OCI-LY1 (cell line): ENCODE results near the gene MVP.

Experiments used
- H2AFZ ChIP-seq: fragments of 200-600 bp; sonication (generic), shearing (Covaris generic); 2 replicates; pipeline ENCODE4 v1.6.0; 2014; ENCODE audit warnings: antibody characterized with exemption, mild to moderate bottlenecking, low read length
- H3F3A ChIP-seq: fragments of 200-600 bp; sonication (generic), shearing (Covaris generic); 2 replicates; pipeline ENCODE4 v1.6.0; 2014; ENCODE audit warnings: mild to moderate bottlenecking, antibody characterized with exemption, low read length, moderate library complexity; ENCODE audit not compliant: insufficient read depth
- H3K27ac ChIP-seq: fragments of 200-600 bp; sonication (generic); 2 replicates; pipeline ENCODE4 v1.5.1; 2014; ENCODE audit warnings: low read length, mixed run types, mild to moderate bottlenecking, low read depth; ENCODE audit not compliant: poor library complexity, severe bottlenecking
- H3K27me3 ChIP-seq: fragments of 200-600 bp; sonication (generic); 2 replicates; pipeline ENCODE4 v1.6.0; 2014; ENCODE audit warnings: antibody characterized with exemption, mild to moderate bottlenecking, low read length, moderate library complexity; ENCODE audit not compliant: insufficient read depth
- H3K36me3 ChIP-seq: fragments of 200-600 bp; sonication (generic); 2 replicates; pipeline ENCODE4 v1.6.1; 2014; ENCODE audit warnings: mild to moderate bottlenecking, antibody characterized with exemption, low read length, moderate library complexity, mixed read lengths; ENCODE audit not compliant: insufficient read depth
- H3K4me1 ChIP-seq: fragments of 200-600 bp; sonication (generic); 2 replicates; pipeline ENCODE4 v1.5.1; 2014; ENCODE audit warnings: mild to moderate bottlenecking, low read length, moderate library complexity; ENCODE audit not compliant: insufficient read depth, severe bottlenecking
- H3K4me2 ChIP-seq: fragments of 200-600 bp; sonication (generic), shearing (Covaris generic); 2 replicates; pipeline ENCODE4 v1.6.1; 2014; ENCODE audit warnings: low read length
- H3K4me3 ChIP-seq: fragments of 200-600 bp; sonication (generic); 2 replicates; pipeline ENCODE4 v1.5.1; 2014; ENCODE audit warnings: low read length, low read depth, mild to moderate bottlenecking, mixed read lengths; ENCODE audit not compliant: poor library complexity, severe bottlenecking
- H3K79me2 ChIP-seq: fragments of 200-600 bp; shearing (Covaris generic); 2 replicates; pipeline ENCODE4 v1.6.1; 2016; ENCODE audit warnings: mixed run types, low read length, mixed read lengths; ENCODE audit not compliant: insufficient read depth
- H3K9ac ChIP-seq: fragments of 200-600 bp; sonication (generic), shearing (Covaris generic); 2 replicates; pipeline ENCODE4 v1.6.1; 2014; ENCODE audit warnings: mild to moderate bottlenecking, low read length, mixed read lengths
- H3K9me2 ChIP-seq: fragments of 200-600 bp; sonication (generic), shearing (Covaris generic); 2 replicates; pipeline ENCODE4 v1.6.1; 2014; ENCODE audit warnings: low read depth, mild to moderate bottlenecking, low read length, mixed read lengths
- H3K9me3 ChIP-seq: fragments of 200-600 bp; shearing (Covaris generic); 2 replicates; pipeline ENCODE4 v1.6.1; 2014; ENCODE audit warnings: low read length, mixed read lengths
- H4K20me1 ChIP-seq: fragments of 200-600 bp; sonication (generic), shearing (Covaris generic); 2 replicates; pipeline ENCODE4 v1.6.0; 2016; ENCODE audit warnings: mild to moderate bottlenecking, low read length; ENCODE audit not compliant: insufficient read depth
- CTCF ChIP-seq: fragments of 200-600 bp; sonication (generic), shearing (Covaris generic); IDR thresholded peaks from 2 replicates; pipeline ENCODE4 v1.5.1; 2017; ENCODE audit warnings: mild to moderate bottlenecking, antibody characterized with exemption, low read length, moderate library complexity, mixed read lengths
- EZH2 ChIP-seq: fragments of 200-600 bp; sonication (generic), shearing (Covaris generic); IDR thresholded peaks from 2 replicates; pipeline ENCODE4 v1.8.0; 2017; ENCODE audit warnings: borderline replicate concordance, mixed run types, mild to moderate bottlenecking, antibody characterized with exemption, low read length, moderate library complexity, mixed read lengths

MVP gene

GRCh38 chr16:29842732-29843346, 22.6 kb downstream of the MVP start:
- Histone ChIP-seq H3K9me3 (no peaks in the 10 kb centered on the region), H3K4me3 (no peak overlapping the region), H3K9ac (no peak overlapping the region), H4K20me1 (no peaks in the 10 kb centered on the region), H3K4me2 (no peak overlapping the region), H3K9me2 (no peaks in the 10 kb centered on the region), H3K79me2 (no peaks in the 10 kb centered on the region), H3K27ac (no peak overlapping the region), H3K4me1 (no peaks in the 10 kb centered on the region), H3K36me3 (no peaks in the 10 kb centered on the region), H2AFZ (no peak overlapping the region), H3K27me3 (no peaks in the 10 kb centered on the region), H3F3A (no peaks in the 10 kb centered on the region)
- TF ChIP-seq CTCF (no peak), EZH2 (no peak)

GRCh38 chr16:29843931-29844330, 23.7 kb downstream of the MVP start:
- no peaks in the 10 kb centered on the region for H3K9me3 ChIP-seq
- no peak overlapping the region for H2AFZ ChIP-seq
- H3K79me2 ChIP-seq = no peaks in the 10 kb centered on the region
- no peaks in the 10 kb centered on the region for H4K20me1 ChIP-seq
- H3F3A ChIP-seq = no peaks in the 10 kb centered on the region
- no peaks in the 10 kb centered on the region for H3K27me3 ChIP-seq
- no peak for TF ChIP-seq CTCF
- no peak for TF ChIP-seq EZH2
- no peak overlapping the region for H3K4me2 ChIP-seq
- no peaks in the 10 kb centered on the region for H3K36me3 ChIP-seq
- H3K4me3 ChIP-seq = no peak overlapping the region
- no peaks in the 10 kb centered on the region for H3K4me1 ChIP-seq
- H3K9me2 ChIP-seq = no peaks in the 10 kb centered on the region
- H3K9ac ChIP-seq = no peak overlapping the region
- H3K27ac ChIP-seq = no peak overlapping the region

DNA sequence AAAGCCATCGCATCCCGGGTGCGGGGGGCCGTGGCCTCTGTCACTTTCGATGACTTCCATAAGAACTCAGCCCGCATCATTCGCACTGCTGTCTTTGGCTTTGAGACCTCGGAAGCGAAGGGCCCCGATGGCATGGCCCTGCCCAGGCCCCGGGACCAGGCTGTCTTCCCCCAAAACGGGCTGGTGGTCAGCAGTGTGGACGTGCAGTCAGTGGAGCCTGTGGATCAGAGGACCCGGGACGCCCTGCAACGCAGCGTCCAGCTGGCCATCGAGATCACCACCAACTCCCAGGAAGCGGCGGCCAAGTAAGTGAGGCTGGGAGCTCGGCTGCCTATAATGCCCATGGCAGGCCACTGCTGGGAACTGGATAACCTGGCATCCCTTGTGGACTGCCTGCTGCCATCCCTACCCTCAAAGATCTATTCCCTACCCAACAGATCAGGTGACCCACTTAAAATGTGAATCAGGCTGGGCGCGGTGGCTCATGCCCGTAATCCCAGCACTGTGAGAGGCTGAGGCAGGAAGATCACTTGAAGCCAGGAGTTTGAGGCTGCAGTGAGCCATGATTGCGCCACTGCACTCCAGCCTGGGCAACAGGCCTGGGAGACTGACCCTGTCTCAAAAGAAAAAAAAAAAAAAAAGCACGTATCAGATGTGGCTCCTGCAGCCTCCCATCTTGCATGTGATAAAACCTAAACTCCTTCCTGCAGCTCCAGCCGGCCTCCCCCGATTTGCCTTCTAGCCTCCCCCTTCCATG, 24.5 kb downstream of the MVP start:
- H3F3A ChIP-seq = no peaks in the 10 kb centered on the region
- no peaks in the 10 kb centered on the region for H3K4me1 ChIP-seq
- no peak overlapping the region for H2AFZ ChIP-seq
- no peaks in the 10 kb centered on the region for H3K79me2 ChIP-seq
- H3K4me2 ChIP-seq = no peak overlapping the region
- H3K9me2 ChIP-seq = no peaks in the 10 kb centered on the region
- no peaks in the 10 kb centered on the region for H3K27me3 ChIP-seq
- H3K4me3 ChIP-seq = no peak overlapping the region
- no peak overlapping the region for H3K27ac ChIP-seq
- no peaks in the 10 kb centered on the region for H4K20me1 ChIP-seq
- TF ChIP-seq CTCF = no peak
- no peak for TF ChIP-seq EZH2
- no peaks in the 10 kb centered on the region for H3K36me3 ChIP-seq
- no peaks in the 10 kb centered on the region for H3K9me3 ChIP-seq
- H3K9ac ChIP-seq = no peak overlapping the region
